ENCODE results near the gene RUNX3. TPM values are rescaled to one million over a fixed set of nuclear protein-coding genes. Genes with fewer than 3 reads are reported as not detected.

The RUNX3 gene
- total RNA-seq, 1 experiment from 2014 or later = 0.33 TPM

- no peak for DNase-seq
- no peaks in the 10 kb centered on the region for H3K79me2 ChIP-seq (ENCODE audit: insufficient read depth, low read length)
- no peak overlapping the region for H4K5ac ChIP-seq (ENCODE audit: insufficient read length, low read depth, low read length)
- H4K91ac ChIP-seq (ENCODE audit: insufficient read length, low read depth, low read length) = no peak overlapping the region
- no peak overlapping the region for H3K27ac ChIP-seq (ENCODE audit: insufficient read length, low read depth, low read length)
- H3K23me2 ChIP-seq (ENCODE audit: insufficient read length, low read depth, low read length, poor library complexity, severe bottlenecking) = no peaks in the 10 kb centered on the region
- H3K27me3 ChIP-seq (ENCODE audit: insufficient read depth, low read length) = no peaks in the 10 kb centered on the region
- no peak overlapping the region for H2AFZ ChIP-seq (ENCODE audit: low read length)
- no peak overlapping the region for H2BK5ac ChIP-seq (ENCODE audit: insufficient read length, low read length)
- H4K8ac ChIP-seq (replicated peaks; ENCODE audit: insufficient read length, low read depth, low read length) = no peak overlapping the region
- H3K79me1 ChIP-seq (ENCODE audit: insufficient read depth, low read depth, low read length, poor library complexity, severe bottlenecking) = no peaks in the 10 kb centered on the region
- H3K4me1 Mint-ChIP-seq = peaks cover 0 to 18% of the 10 kb centered on the region in 2 experiments; a peak in 3 of 4 replicates
- no peak overlapping the region for H3K56ac ChIP-seq (ENCODE audit: insufficient read length, low read depth, low read length)
- no CpG with 5 or more reads among the region's 17 CpGs for WGBS (ENCODE audit: extremely low coverage, insufficient read length, low lambda C conversion rate)
- peaks cover 3 to 7% (median 3%) of the 10 kb centered on the region in 3 experiments; a peak in 4 of 7 replicates for H3K36me3 Mint-ChIP-seq (ENCODE audit: insufficient read depth in 1 of 3, low read depth in 3 of 3)
- no peak overlapping the region for H3K14ac ChIP-seq (ENCODE audit: insufficient read depth, low read length)
- H2BK20ac ChIP-seq (ENCODE audit: low read depth, low read length, poor library complexity, severe bottlenecking) = no peak overlapping the region
- no peak overlapping the region for H3T11ph ChIP-seq (ENCODE audit: low read length)
- peaks cover 3% of the 10 kb centered on the region for H4K20me1 ChIP-seq (ENCODE audit: control insufficient read depth, insufficient read depth, insufficient read length)
- no peak overlapping the region for H3K23ac ChIP-seq (ENCODE audit: insufficient read length, low read depth, low read length)
- TF ChIP-seq CTCF (conservative IDR thresholded peaks at IDR 0.05) = no peak
- H2BK12ac ChIP-seq (ENCODE audit: insufficient read length, low read depth, low read length) = no peak overlapping the region
- no peak overlapping the region for H3K4ac ChIP-seq (ENCODE audit: low read depth, low read length)
- no peak overlapping the region for H2AK5ac ChIP-seq (ENCODE audit: insufficient read length, low read length)
- H2BK120ac ChIP-seq (ENCODE audit: low read depth, low read length, poor library complexity, severe bottlenecking) = no peak overlapping the region
- H3K4me3 Mint-ChIP-seq = no peak overlapping the region
- peaks cover 4% of the 10 kb centered on the region for H3K9me3 ChIP-seq (ENCODE audit: control insufficient read depth, low read depth, low read length)
- no peak overlapping the region for H2BK15ac ChIP-seq (ENCODE audit: low read depth, low read length)
- H3K9me3 Mint-ChIP-seq = peaks cover 7% of the 10 kb centered on the region in 2 experiments
- peak overlapping the region in 1 of 3 experiments; percentile 67; a peak in 2 of 7 replicates for H3K27ac Mint-ChIP-seq
- H3K18ac ChIP-seq (ENCODE audit: insufficient read length, low read depth, low read length) = no peak overlapping the region
- H3K4me1 ChIP-seq (ENCODE audit: insufficient read depth, low read length) = no peaks in the 10 kb centered on the region
- no peak overlapping the region for H3K9ac ChIP-seq (ENCODE audit: extremely low read depth, insufficient read length, low read length)
- peaks cover 2% of the 10 kb centered on the region; the same call in 1 of the 2 replicates for H3K27me3 Mint-ChIP-seq (ENCODE audit: low read depth)
- no peak overlapping the region for H3K4me2 ChIP-seq (ENCODE audit: insufficient read depth, insufficient read length, low read length)
These were observed 32.6 kb downstream of the RUNX3 start for GRCh38 chr1:24897263-24898151.

Data from H9 (cell line).